ENCODE results near the gene PKN3. TPM values are rescaled to one million over a fixed set of nuclear protein-coding genes. Genes with fewer than 3 reads are reported as not detected.

The PKN3 gene
- 1.2 and 1.3 TPM in 2 replicates for total RNA-seq

DNA sequence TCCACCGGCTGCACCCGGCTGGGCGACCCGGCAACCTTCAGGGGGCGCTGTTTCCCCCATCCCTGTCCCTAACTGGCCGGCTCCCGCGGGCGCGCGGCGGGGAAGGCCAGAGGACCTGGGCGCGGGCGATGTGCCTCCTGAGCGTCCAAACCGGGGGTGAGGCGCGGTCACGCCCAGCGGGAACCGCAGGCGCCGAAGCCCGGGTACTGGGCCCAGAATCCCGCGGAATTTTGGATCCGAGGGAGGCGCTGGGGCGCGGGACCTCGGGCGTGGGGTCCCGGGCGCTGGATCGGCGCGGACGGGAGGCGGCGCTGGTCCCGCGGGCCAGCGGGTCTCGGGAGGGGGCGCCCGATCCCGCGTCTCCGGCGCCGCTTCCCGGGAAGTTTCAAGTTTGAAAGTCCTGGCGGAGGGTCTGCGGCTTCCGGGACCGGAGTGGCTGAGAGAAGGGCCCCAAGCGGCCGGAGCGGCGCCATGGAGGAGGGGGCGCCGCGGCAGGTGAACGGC is at the start of gene PKN3:
TSS of gene PKN3 (plus strand) at position 59 of the 504 bp plus-strand sequence. CDS start at position 472, 413 bp downstream.

DNA sequence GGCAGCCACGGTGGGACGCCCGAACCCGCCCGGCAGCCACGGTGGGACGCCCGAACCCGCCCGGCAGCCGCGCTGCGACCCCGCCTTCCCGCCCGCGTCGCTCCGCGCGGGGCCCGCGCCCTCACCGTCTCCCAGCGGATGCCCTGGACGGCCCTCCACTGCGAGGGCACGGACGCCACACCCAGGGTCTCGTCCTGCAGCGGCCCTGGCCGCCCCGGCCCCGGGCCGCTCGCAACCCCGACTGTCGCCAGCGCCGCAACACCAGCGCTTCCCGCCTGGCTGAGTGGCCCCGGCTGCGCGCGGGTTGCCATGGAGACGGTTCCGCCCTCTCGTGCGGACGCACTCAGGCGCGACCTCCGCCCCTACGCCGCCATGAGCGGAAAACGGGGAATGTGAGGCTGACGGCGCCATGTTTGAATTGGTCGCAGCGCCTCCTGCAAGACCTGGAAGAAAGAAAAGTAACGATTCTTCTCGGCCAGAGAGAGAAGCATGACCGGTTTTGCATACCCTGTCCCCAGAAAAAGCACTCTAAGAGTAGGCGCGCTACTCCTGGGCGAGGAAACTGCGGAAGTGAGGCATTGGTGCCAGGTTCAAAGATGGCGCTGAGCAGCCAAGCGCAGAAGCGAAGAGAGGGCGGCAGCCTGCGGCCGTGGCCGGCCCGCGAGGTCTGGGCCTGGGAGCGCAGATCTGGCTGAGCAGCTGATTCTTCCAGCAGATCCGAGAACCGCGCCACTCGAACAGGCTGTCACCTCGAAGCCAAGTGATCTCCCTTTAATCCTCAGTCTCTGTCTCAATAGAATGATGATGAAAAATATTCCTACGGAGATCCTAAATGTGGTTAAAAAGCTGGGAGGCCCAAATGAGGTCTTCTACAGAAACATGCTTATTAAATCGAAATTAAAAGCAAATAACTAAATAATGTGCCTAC is 45.6 kb upstream of the PKN3 start, which contains the start of gene DYNC2I2:
TSS of gene DYNC2I2 (minus strand) at position 432 of the 928 bp plus-strand sequence. CDS start at position 311, 121 bp downstream.

DNA sequence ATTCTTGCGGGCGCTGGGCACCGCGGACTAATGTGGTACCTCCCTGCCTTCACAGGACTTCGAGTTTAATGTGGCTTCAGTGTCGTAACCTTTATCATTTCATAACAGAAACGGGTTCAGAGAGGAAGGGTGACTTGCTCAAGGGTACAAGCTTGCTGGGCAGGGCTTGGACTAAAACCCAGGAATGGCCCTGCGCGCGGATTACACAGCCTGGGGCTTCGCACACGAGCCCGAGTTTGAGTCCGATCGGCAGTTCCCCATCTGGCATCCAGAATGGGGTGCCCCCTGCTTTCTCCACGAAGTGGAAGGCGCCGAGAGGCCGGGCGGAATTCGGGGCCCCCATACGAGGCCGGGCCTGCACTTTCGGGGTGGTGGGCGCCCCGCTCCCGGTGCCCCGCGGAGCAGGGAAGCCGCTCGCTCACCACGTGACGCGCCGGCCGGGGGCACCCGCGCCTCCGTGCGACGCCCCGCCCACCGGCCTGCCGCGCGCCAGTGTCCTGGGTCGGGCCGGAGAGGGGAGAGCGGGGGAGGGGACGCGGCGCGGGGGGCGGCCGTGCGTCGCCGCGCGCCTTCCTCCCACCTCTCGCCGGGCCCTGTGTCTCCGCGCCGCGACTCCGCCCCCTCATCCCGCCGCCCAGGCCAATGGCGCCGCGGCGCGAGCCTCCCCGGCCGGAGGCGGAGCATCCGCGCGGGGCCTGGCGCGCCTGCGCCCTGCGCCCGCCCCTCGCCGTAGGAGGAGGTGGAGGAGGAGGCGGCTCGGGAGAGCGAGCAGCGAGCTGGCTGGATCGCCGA is 13.6 kb upstream of the PKN3 start, which contains the start of gene SET:
TSS of gene SET (plus strand) at position 722 of the 792 bp plus-strand sequence. CDS start 361 bp downstream, outside the sequence.

DNA sequence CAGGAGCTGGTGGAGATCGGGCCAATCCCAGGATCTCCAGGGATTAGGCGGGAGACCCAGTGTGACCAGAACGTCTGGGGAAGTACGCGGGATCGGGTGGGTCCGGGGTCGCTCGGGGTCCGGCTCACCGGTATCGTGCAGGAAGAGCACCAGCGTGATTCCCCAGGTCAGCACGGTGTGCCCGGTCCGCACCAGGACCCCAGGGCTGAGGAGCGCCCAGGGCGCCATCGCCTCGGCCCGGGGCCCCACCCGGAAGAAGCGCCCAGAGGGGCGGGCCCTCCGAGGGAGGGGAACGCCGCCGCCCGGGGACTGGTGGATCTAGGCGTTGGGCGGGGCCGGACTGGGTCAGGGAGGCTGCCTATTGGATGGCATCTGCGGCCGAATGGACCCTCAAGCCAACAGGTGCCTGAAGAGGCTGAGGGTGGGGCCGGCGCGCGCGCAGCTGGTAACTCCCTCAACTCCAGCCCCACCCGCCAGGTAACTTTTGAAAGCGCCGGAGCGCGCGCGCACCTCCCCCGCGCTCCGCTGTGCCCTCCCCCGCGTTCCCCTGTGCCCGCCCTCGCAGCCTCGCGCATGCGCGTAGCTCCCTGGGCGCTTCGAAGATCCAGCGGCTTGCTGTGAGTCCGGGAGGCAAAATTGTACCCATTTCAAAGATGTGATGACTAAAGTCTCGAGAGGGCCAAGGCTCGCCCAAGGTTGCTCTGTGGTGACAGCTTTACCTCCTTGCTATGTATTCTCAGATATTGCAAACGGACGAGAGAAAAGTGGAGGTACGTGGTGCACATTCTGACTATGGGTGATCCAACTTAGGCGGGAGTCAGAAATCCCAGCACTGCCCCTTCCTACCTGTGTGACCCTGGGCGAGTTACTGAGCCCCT is 21.8 kb downstream of the PKN3 start, which contains the start of gene ZDHHC12:
TSS of gene ZDHHC12 (minus strand) at position 262 of the 878 bp plus-strand sequence. CDS start at position 228, 34 bp downstream.

Other genes starting within 250 kb of the PKN3 start
- gene ODF2, start 246.5 kb upstream of the PKN3 start, total RNA-seq: 18.3 and 23.3 TPM in 2 replicates
- gene GLE1, start 197.8 kb upstream of the PKN3 start, total RNA-seq: 11.6 and 24.1 TPM in 2 replicates
- gene SPTAN1, start 149.9 kb upstream of the PKN3 start, total RNA-seq: 105 and 111 TPM in 2 replicates
- gene DYNC2I2, start 45.7 kb upstream of the PKN3 start, total RNA-seq: 16.5 and 18.5 TPM in 2 replicates
- gene SET, start 13.3 kb upstream of the PKN3 start, total RNA-seq: 144 and 181 TPM in 2 replicates
- gene ZDHHC12, start 21.6 kb downstream of the PKN3 start, total RNA-seq: 27.4 and 36.9 TPM in 2 replicates
- 34.2 and 40.6 TPM in 2 replicates for gene ZER1, start 69.4 kb downstream of the PKN3 start, total RNA-seq
- 12.9 and 18.2 TPM in 2 replicates for gene TBC1D13, start 84.8 kb downstream of the PKN3 start, total RNA-seq
- 11.2 and 19.1 TPM in 2 replicates for gene ENDOG, start 116.0 kb downstream of the PKN3 start, total RNA-seq
- 9.2 and 17.9 TPM in 2 replicates for gene SPOUT1, start 127.3 kb downstream of the PKN3 start, total RNA-seq
- 2.6 and 3.2 TPM in 2 replicates for gene KYAT1, start 179.4 kb downstream of the PKN3 start, total RNA-seq
- 30.5 and 31.8 TPM in 2 replicates for gene LRRC8A, start 179.6 kb downstream of the PKN3 start, total RNA-seq
- 33.5 and 39.1 TPM in 2 replicates for gene PHYHD1, start 218.5 kb downstream of the PKN3 start, total RNA-seq
- 20.7 and 21.4 TPM in 2 replicates for gene DOLK, start 245.1 kb downstream of the PKN3 start, total RNA-seq
- 32.4 and 53.9 TPM in 2 replicates for gene NUP188, start 245.2 kb downstream of the PKN3 start, total RNA-seq

All from cardiac ventricle fibroblast (primary cell).